Lower leg skin (tissue), 4 donors: Measurements from ENCODE around the gene GRIP1. TPM values are rescaled to one million over a fixed set of nuclear protein-coding genes. Genes with fewer than 3 reads are reported as not detected.

Experiments
- DNase-seq, 2 donors: peaks; one replicate each; pipeline ENCODE4 v3.0.0-alpha.2; 2019; ENCODE audit warnings: low spot score in 2 of 2
- H3K4me3 ChIP-seq: fragments of 200-600 bp; sonication (generic); 2 replicates; pipeline ENCODE4 v1.5.1; 2017; ENCODE audit warnings: mild to moderate bottlenecking, low read depth; ENCODE audit not compliant: poor library complexity, severe bottlenecking
- POLR2A ChIP-seq, 2 donors: fragments of 450-650 bp; IDR thresholded peaks; one replicate each; pipeline ENCODE4 v1.6.1; 2016 to 2017; ENCODE audit warnings: antibody characterized with exemption in 2 of 2, mild to moderate bottlenecking in 1 of 2, moderate library complexity in 1 of 2
- WGBS, 2 donors: methylation state at CpG; one replicate each; pipeline ENCODE4 v1.1.5; 2018; 5-methylcytosine and 5-hydroxymethylcytosine counted together
- intact Hi-C: fragments of 100-400 bp; cut with DNase I; formaldehyde crosslinking; loops from one replicate; pipeline ENCODE4 v1.15.0; 2023; ENCODE audit warnings: low total_unique reads
- total RNA-seq, 4 donors: library from RNA; depleted of rRNA; stranded (reverse); fragments of >200 nt; gene quantifications; one replicate each; pipeline ENCODE4 v1.1.0, GENCODE V29; 2016
- TF ChIP-seq, protein P1 (sequence below), 3 donors: fragments of 450-650 bp; IDR thresholded peaks; one replicate each; pipeline ENCODE4 v1.5.1; 2016; ENCODE audit warnings: antibody characterized with exemption in 3 of 3, mild to moderate bottlenecking in 3 of 3, moderate library complexity in 2 of 3

Gene GRIP1
- total RNA-seq, 4 donors from 2014 or later, result 11.5 to 25.3 (median 12.3) TPM

DNA sequence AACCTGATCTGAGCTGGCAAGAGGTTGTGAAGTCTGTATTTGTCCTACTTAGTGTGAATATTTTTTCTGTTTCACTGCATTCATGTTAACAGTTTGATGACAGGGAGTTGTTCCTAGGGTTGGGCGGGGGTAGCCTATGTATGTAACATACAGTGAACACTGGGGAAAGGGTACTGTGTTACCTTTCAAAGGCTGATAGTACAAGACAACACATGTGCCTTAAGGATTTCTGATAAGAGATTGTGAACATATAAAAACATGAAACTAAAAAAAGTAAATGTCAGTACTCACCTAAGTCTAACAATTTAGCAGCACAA is 30.5 kb upstream of the GRIP1 start:
- intact Hi-C loops, result no loop called here
- no peak for TF ChIP-seq POLR2A (IDR thresholded peaks at IDR 0.05)
- TF ChIP-seq, protein P1, sequence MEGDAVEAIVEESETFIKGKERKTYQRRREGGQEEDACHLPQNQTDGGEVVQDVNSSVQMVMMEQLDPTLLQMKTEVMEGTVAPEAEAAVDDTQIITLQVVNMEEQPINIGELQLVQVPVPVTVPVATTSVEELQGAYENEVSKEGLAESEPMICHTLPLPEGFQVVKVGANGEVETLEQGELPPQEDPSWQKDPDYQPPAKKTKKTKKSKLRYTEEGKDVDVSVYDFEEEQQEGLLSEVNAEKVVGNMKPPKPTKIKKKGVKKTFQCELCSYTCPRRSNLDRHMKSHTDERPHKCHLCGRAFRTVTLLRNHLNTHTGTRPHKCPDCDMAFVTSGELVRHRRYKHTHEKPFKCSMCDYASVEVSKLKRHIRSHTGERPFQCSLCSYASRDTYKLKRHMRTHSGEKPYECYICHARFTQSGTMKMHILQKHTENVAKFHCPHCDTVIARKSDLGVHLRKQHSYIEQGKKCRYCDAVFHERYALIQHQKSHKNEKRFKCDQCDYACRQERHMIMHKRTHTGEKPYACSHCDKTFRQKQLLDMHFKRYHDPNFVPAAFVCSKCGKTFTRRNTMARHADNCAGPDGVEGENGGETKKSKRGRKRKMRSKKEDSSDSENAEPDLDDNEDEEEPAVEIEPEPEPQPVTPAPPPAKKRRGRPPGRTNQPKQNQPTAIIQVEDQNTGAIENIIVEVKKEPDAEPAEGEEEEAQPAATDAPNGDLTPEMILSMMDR (IDR thresholded peaks at IDR 0.05), result no peak
- H3K4me3 ChIP-seq, result no peak overlapping the region
- DNase-seq, result no peak
- WGBS, 2 donors, result 81 to 92% methylated on average over 1 of the region's 1 CpG

DNA sequence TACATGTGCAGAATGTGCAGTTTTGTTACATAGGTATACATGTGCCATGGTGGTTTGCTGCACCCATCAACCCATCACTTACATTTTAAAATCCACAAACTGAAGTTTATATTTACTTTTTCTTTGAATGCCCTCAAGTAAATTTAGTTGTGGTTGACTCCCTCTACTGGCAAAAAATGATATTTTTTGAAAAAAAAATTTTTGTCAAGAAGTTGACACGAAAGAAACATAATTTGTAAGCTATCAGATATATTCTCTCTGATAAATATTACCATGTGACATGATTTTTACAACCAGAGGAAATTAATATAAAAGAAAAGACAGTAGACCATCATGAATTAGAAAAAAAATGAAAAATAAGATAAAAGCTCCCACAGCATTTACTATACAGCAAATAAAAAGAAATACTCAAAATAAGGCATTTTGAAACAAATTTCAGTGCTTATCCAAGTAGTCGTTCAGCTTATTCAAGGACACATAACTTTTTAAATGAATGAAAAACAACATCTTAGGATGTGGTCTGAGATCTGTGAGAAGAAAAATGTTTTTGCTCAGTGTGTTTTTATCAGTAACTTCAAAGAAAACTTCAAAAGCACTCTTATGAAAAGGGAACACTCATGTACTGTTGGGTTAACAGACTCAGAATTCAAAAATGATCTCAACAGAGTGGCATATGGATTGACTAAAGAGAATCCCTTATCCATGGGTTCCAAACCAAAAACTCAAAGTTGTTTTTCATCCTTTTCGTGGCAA is 30.0 kb upstream of the GRIP1 start:
- H3K4me3 ChIP-seq, result no peak overlapping the region
- no peak for DNase-seq
- no peak for TF ChIP-seq POLR2A (IDR thresholded peaks at IDR 0.05)
- TF ChIP-seq, protein P1 (IDR thresholded peaks at IDR 0.05), result no peak
- WGBS, 2 donors, result 37 to 38% methylated on average over 3 of the region's 3 CpGs
- intact Hi-C loops, result no loop called here

DNA sequence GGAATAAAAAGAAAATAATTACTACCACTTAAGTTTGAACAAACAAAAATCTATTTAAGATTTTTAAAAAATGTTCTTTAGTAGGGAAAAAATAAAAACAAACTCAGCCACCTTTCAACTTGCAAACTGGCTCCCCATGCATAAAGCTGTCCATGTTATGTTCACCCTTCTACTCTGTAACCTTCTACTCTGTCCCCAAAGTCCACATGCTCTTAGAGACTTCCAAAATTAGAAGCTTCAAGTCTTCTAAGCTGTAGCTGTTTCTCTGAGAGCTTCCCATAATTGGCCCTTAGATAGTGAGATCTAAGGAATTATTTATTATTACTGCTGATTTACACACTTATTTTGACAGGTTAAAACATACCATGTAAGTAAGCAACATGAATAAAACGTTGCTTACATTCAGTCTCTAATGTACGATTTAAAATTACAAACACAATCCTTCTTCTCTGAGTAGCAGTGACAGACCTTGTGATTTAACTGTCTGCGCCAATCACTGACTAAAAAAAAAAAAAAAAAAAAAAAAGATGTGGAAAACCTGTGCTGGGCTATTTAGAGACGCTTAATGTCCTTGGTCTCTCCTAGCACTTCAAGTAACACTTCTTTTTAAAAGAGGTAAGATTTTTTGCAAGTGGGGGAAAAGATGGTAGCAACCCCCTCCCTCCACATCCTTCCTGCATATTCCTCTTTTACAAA is 28.3 kb upstream of the GRIP1 start:
- no peak for DNase-seq
- no peak overlapping the region for H3K4me3 ChIP-seq
- WGBS, 2 donors, result 72 to 78% methylated on average over 4 of the region's 4 CpGs
- intact Hi-C loops, result no loop called here
- TF ChIP-seq, protein P1 (IDR thresholded peaks at IDR 0.05), result no peak
- no peak for TF ChIP-seq POLR2A (IDR thresholded peaks at IDR 0.05)

DNA sequence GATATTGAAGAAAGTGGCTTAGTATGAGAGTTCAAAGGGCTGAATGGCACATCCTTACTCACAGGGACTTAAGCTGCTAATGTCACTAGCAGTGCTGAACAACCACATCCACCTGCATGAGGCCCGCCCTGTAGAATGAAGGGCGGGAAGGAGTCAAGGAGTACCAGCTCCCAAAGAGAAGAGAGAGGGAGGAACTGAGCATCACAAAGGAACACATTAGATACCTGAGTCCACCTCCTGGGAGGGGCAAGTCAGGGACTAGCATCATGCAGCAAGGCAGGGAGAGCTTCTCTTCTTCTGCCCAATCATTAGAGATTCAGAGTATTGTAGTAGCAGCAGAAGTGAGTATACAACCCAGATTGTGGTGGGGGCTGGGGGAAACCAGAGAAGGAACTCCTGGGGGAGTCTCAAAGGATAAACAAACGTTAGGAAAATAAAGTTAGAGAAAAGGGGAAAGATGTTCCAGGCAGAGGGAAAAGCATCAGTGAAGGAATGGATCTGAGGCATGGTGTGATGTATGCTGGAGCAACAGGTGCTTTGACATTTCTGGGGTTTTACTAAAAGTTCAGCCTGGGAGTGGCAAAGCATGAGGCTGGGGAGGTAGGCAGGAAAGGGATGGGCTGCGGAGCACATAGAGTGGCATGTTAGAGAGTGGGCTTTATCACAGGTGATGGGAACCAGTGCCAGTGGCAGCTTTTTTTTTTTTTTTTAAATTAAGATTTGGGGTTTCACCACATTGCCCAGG is 21.0 kb upstream of the GRIP1 start:
- no peak for TF ChIP-seq POLR2A (IDR thresholded peaks at IDR 0.05)
- TF ChIP-seq, protein P1 (IDR thresholded peaks at IDR 0.05), result no peak
- 82 to 87% methylated on average over 4 of the region's 4 CpGs for WGBS, 2 donors
- no peak for DNase-seq
- H3K4me3 ChIP-seq, result no peak overlapping the region
- intact Hi-C loops, result no loop called here

DNA sequence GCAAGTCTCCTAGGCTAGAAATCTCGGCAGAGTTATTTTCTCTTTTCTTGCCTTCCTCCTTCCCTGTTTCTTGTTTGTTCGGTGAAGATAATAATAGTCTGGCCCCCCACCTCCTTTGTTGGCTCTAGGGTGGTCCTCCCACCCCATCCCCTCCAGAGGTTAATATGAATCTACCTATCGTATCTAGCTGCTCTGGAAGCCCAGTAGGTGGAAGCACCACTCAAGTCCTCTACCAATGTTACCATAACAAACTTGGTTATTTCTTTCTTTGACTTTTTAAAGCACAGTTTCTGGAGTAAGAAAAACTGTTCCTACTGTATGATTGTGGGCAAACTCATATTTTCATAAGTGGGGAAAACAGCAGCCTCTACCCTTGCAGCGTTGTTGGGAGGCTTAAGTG is 19.7 kb upstream of the GRIP1 start:
- TF ChIP-seq POLR2A (IDR thresholded peaks at IDR 0.05), result no peak
- TF ChIP-seq, protein P1 (IDR thresholded peaks at IDR 0.05), result no peak
- H3K4me3 ChIP-seq, result no peak overlapping the region
- no peak for DNase-seq
- WGBS, 2 donors, result 81 to 84% methylated on average over 4 of the region's 4 CpGs
- intact Hi-C loops, result no loop called here
